Esophagus squamous epithelium (tissue), 5 donors: Measurements from ENCODE around the gene DNAH14. TPM values are rescaled to one million over a fixed set of nuclear protein-coding genes. Genes with fewer than 3 reads are reported as not detected.

Experiments
- DNase-seq: peaks from one replicate; lab custom pipeline; 2025; lab: John Stamatoyannopoulos, UW
- H3K27ac ChIP-seq, 4 donors: fragments of 200-600 bp; sonication (generic); one replicate each; pipeline ENCODE4 v1.5.1; 2016 to 2019; ENCODE audit warnings: mild to moderate bottlenecking in 1 of 4
- H3K27me3 ChIP-seq, 4 donors: fragments of 200-600 bp; sonication (generic); 1 replicate in 3 of 4; 2 replicates in 1 of 4; pipeline versions ENCODE4 v1.5.1 to v1.6.0; 2017 to 2021; ENCODE audit warnings: antibody characterized with exemption in 1 of 4
- H3K36me3 ChIP-seq, 3 donors: fragments of 200-600 bp; sonication (generic); one replicate each; pipeline ENCODE4 v1.5.1; 2016 to 2019
- H3K4me1 ChIP-seq, 3 donors: fragments of 200-600 bp; sonication (generic); one replicate each; pipeline ENCODE4 v1.5.1; 2017 to 2019
- H3K4me3 ChIP-seq, 4 donors: fragments of 200-600 bp; sonication (generic); 1 replicate in 3 of 4; 2 replicates in 1 of 4; pipeline ENCODE4 v1.5.1; 2016 to 2019; ENCODE audit warnings: mild to moderate bottlenecking in 2 of 4, moderate library complexity in 1 of 4
- H3K9me3 ChIP-seq, 3 donors: fragments of 200-600 bp; sonication (generic); one replicate each; pipeline ENCODE4 v1.5.1; 2016 to 2019
- POLR2A ChIP-seq, 4 donors: fragments of 450-650 bp; IDR thresholded peaks; one replicate each; pipeline ENCODE4 v1.6.1; 2017; ENCODE audit warnings: antibody characterized with exemption in 4 of 4, mild to moderate bottlenecking in 4 of 4, moderate library complexity in 3 of 4
- WGBS, 2 donors: methylation state at CpG; one replicate each; pipeline ENCODE4 v1.1.5; 2018; 5-methylcytosine and 5-hydroxymethylcytosine counted together
- intact Hi-C: fragments of 100-400 bp; cut with DNase I; formaldehyde crosslinking; loops from one replicate; pipeline ENCODE4 v1.15.0; 2022
- total RNA-seq, 4 donors: library from RNA; depleted of rRNA; stranded (reverse); fragments of >200 nt; gene quantifications; one replicate each; pipeline ENCODE4 v1.1.0, GENCODE V29; 2016
- TF ChIP-seq, protein P1 (sequence below), 6 experiments: fragments of 450-650 bp in 4 of 6; fragments of 200-600 bp in 2 of 6; sonication (generic) in 2 of 6; IDR thresholded peaks; one replicate each; pipeline ENCODE4 v1.5.1; 2016 to 2019; ENCODE audit warnings: antibody characterized with exemption in 6 of 6, mild to moderate bottlenecking in 4 of 6, moderate library complexity in 4 of 6
- donor health status: DM: yes; HTN: yes; CAD: no.

The DNAH14 gene
- total RNA-seq, 4 donors from 2014 or later: 2.0 to 11.4 (median 7.3) TPM

DNA sequence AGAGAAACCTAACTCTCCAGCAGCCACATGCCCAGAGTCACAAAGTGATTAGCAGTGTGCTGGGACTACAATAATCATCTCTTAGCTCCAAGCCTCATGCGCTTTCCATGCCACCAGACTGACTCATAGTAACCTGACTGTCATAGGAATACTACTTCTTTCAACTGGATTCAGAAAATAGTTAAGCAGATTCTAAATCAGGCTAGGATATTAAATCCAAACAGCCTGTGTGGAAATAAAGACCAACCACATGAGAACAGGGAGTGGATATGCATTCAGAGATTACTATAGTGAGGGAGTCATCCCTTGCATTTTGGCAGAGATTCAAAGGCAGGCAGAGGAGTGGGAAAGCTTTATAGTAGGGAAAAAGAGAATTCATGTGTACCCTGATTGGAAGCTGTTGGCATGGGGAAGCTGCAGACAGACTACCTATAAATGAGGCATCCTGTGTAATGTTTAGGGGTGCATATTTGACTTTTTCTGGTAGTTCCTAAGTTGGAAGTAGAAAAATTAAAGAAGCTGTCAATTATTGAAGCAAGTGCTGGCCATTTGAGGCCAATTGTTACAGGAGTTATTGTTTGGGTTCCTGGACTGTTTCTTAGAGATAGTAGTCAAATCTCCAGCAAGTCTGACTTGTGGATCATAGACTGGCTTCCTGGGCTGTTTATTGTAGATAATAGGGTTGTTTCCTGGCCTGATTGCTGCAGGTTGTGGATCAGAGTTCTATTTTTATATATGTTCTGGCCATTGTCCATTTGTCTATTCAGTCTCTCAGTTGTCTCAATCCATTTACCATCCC is 31.7 kb upstream of the DNAH14 start:
- TF ChIP-seq, protein P1, sequence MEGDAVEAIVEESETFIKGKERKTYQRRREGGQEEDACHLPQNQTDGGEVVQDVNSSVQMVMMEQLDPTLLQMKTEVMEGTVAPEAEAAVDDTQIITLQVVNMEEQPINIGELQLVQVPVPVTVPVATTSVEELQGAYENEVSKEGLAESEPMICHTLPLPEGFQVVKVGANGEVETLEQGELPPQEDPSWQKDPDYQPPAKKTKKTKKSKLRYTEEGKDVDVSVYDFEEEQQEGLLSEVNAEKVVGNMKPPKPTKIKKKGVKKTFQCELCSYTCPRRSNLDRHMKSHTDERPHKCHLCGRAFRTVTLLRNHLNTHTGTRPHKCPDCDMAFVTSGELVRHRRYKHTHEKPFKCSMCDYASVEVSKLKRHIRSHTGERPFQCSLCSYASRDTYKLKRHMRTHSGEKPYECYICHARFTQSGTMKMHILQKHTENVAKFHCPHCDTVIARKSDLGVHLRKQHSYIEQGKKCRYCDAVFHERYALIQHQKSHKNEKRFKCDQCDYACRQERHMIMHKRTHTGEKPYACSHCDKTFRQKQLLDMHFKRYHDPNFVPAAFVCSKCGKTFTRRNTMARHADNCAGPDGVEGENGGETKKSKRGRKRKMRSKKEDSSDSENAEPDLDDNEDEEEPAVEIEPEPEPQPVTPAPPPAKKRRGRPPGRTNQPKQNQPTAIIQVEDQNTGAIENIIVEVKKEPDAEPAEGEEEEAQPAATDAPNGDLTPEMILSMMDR (IDR thresholded peaks at IDR 0.05): no peak
- TF ChIP-seq POLR2A (IDR thresholded peaks at IDR 0.05): no peak
- Histone ChIP-seq H3K27ac (no peak overlapping the region), H3K4me3 (no peak overlapping the region), H3K27me3 (peaks cover 0 to 9% (median 0%) of the 10 kb centered on the region in 4 donors), H3K36me3 (no peaks in the 10 kb centered on the region), H3K4me1 (no peaks in the 10 kb centered on the region), H3K9me3 (no peaks in the 10 kb centered on the region)
- WGBS, 2 donors: 32 to 88% methylated on average over 1 of the region's 1 CpG
- intact Hi-C loops: no loop called here
- DNase-seq: no peak

- Histone ChIP-seq H3K4me3 (no peak overlapping the region), H3K27ac (no peak overlapping the region), H3K36me3 (no peaks in the 10 kb centered on the region), H3K27me3 (peaks cover 0 to 9% (median 0%) of the 10 kb centered on the region in 4 donors), H3K4me1 (no peaks in the 10 kb centered on the region), H3K9me3 (no peaks in the 10 kb centered on the region)
- intact Hi-C loops: no loop called here
- no peak for DNase-seq
- 72 to 85% methylated on average over 3 of the region's 3 CpGs for WGBS, 2 donors
- TF ChIP-seq, protein P1 (IDR thresholded peaks at IDR 0.05): no peak
- no peak for TF ChIP-seq POLR2A (IDR thresholded peaks at IDR 0.05)
Observed at GRCh38 chr1:224898937-224899336, 30.5 kb upstream of the DNAH14 start.

DNA sequence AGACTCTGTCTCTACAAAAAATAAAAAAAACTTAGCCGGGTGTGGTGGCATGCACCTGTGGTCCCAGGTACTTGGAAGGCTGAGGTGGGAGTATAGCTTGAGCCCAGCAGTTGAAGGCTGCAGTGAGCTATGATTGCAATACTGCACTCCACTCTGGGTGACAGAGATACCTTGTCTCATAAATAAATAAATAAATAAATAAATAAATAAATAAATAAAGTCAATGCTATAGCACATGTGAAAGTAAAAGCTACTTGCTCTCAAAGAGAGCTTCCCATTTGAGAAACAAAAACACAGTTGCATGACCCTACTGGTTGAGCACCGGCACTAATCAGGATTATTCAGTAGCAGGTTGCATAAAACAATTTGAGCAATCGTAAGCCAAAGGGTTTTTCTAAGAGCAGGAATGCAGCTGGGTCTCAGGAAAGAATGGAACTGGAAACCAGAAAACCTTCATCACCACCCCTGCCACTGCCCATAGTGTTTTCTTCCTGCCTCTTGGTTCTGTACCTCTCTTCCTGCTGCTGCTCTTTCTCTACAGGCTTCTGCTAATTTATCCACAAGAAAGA is 29.3 kb upstream of the DNAH14 start:
- H3K27me3 ChIP-seq: peaks cover 0 to 9% (median 0%) of the 10 kb centered on the region in 4 donors
- H3K36me3 ChIP-seq: no peaks in the 10 kb centered on the region
- 62 to 73% methylated on average over 3 of the region's 3 CpGs for WGBS, 2 donors
- H3K9me3 ChIP-seq: no peaks in the 10 kb centered on the region
- no peak overlapping the region for H3K4me3 ChIP-seq
- no peaks in the 10 kb centered on the region for H3K4me1 ChIP-seq
- TF ChIP-seq, protein P1 (IDR thresholded peaks at IDR 0.05): no peak
- no peak for TF ChIP-seq POLR2A (IDR thresholded peaks at IDR 0.05)
- H3K27ac ChIP-seq: no peak overlapping the region
- no peak for DNase-seq
- intact Hi-C loops: no loop called here

- H3K4me1 ChIP-seq: no peaks in the 10 kb centered on the region
- H3K36me3 ChIP-seq: no peaks in the 10 kb centered on the region
- H3K4me3 ChIP-seq: no peak overlapping the region
- H3K9me3 ChIP-seq: no peaks in the 10 kb centered on the region
- H3K27ac ChIP-seq: no peak overlapping the region
- intact Hi-C loops: no loop called here
- DNase-seq: no peak
- TF ChIP-seq, protein P1 (IDR thresholded peaks at IDR 0.05): no peak
- TF ChIP-seq POLR2A (IDR thresholded peaks at IDR 0.05): no peak
- 58 to 72% methylated on average over 5 of the region's 5 CpGs for WGBS, 2 donors
- H3K27me3 ChIP-seq: peaks cover 0 to 14% (median 0%) of the 10 kb centered on the region in 4 donors
Observed at GRCh38 chr1:224901087-224901810, 28.2 kb upstream of the DNAH14 start.

DNA sequence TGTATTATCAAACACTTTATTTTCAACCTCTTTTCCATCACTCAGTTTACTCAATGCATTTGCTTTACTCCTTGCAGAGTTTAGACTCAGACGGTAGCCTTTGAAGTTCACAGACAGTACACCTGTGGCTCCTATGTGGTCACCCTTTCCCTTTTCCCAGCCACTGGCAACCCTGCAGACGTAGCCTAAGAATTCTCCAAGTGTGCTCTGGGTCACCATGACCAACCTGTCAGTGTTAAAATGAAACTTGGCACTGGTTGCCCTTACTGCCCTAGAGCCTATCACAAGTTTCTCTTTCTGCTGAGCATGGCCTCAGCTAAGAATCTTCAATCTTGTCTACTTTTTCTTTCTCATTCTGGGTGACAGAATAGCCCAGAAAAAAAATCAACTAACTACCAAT is 25.5 kb upstream of the DNAH14 start:
- Histone ChIP-seq H3K4me3 (no peak overlapping the region), H3K9me3 (no peaks in the 10 kb centered on the region), H3K4me1 (no peaks in the 10 kb centered on the region), H3K27ac (no peak overlapping the region), H3K27me3 (peaks cover 0 to 28% (median 0%) of the 10 kb centered on the region in 4 donors), H3K36me3 (no peaks in the 10 kb centered on the region)
- TF ChIP-seq, protein P1 (IDR thresholded peaks at IDR 0.05): no peak
- no peak for TF ChIP-seq POLR2A (IDR thresholded peaks at IDR 0.05)
- intact Hi-C loops: no loop called here
- WGBS, 2 donors: 66 to 73% methylated on average over 2 of the region's 2 CpGs
- no peak for DNase-seq
